GM12878 (cell line): ENCODE measurements around the gene PELI1. TPM values are rescaled to one million over a fixed set of nuclear protein-coding genes. Genes with fewer than 3 reads are reported as not detected.

Experiments used
- ATAC-seq: fragments of 200-7000 bp; cut with Tn5 transposase; 3 replicates; pipeline ENCODE4 v1.9.1; 2020; ENCODE audit warnings: mild to moderate bottlenecking, moderate library complexity
- BruUV-seq: library from RNA; stranded (reverse); fragments of 400-500 nt; replicated peaks from 2 replicates; lab custom pipeline; 2021; lab: Mats Ljungman, UMichigan
- CTCF ChIA-PET: fragments of 300-600 bp; sonication (Branson Sonifier 250); formaldehyde crosslinking; extraction: SDS; loops from one replicate; lab custom pipeline; 2021; ENCODE audit warnings: inconsistent platforms; lab: Yijun Ruan, JAX
- POLR2A ChIA-PET: fragments of 350-600 bp; formaldehyde crosslinking; extraction: SDS; loops from one replicate; lab custom pipeline; 2021; ENCODE audit warnings: inconsistent platforms; lab: Charles Lee
- RAD21 ChIA-PET: fragments of 300-600 bp; sonication (Branson Sonifier 250); formaldehyde crosslinking; loops from one replicate; lab custom pipeline; 2023; ENCODE audit warnings: antibody characterized with exemption; ENCODE audit not compliant: unreplicated experiment; lab: Charles Lee
- SMC1A ChIA-PET: fragments of 300-600 bp; sonication (Branson Sonifier 250); formaldehyde crosslinking; loops from one replicate; lab custom pipeline; 2023; ENCODE audit not compliant: unreplicated experiment, uncharacterized antibody; lab: Charles Lee
- DNase-seq: peaks from one replicate; pipeline ENCODE4 v3.0.0-alpha.2; 2011; ENCODE audit warnings: low read depth, low spot score
- FAIRE-seq: peaks from 3 replicates; lab custom pipeline; 2011; peaks lifted over from hg19 to GRCh38; lab: Jason Lieb, UNC
- H2AFZ ChIP-seq: 2 replicates; pipeline ENCODE4 v1.6.0; 2011; ENCODE audit warnings: low read depth, low read length, control low read depth; ENCODE audit not compliant: control insufficient read depth
- H3K27ac ChIP-seq: 2 replicates; pipeline ENCODE4 v1.5.1; 2011; ENCODE audit warnings: control low read depth; ENCODE audit not compliant: control insufficient read depth, insufficient read depth
- H3K27me3 ChIP-seq, 2 experiments: replicated peaks in 1 of 2; 2 replicates each; pipeline versions ENCODE4 v1.6.0 to v1.6.1; 2011; ENCODE audit warnings: low read length in 1 of 2; ENCODE audit not compliant: control insufficient read depth in 2 of 2, insufficient read depth in 2 of 2
- H3K36me3 ChIP-seq, 2 experiments: 2 replicates each; pipeline ENCODE4 v1.5.1; 2011; ENCODE audit warnings: low read length in 1 of 2; ENCODE audit not compliant: control insufficient read depth in 2 of 2, insufficient read depth in 2 of 2
- H3K4me1 ChIP-seq: 2 replicates; pipeline ENCODE4 v1.6.1; 2011; ENCODE audit warnings: mild to moderate bottlenecking, low read length, moderate library complexity, mixed read lengths; ENCODE audit not compliant: control insufficient read depth, insufficient read depth
- H3K4me2 ChIP-seq: 2 replicates; pipeline ENCODE4 v1.6.0; 2011; ENCODE audit warnings: control low read depth; ENCODE audit not compliant: control insufficient read depth, insufficient read depth
- H3K4me3 ChIP-seq: fragments of 200-600 bp; sonication (generic); 2 replicates; pipeline ENCODE4 v1.5.1; 2016
- H3K79me2 ChIP-seq: 2 replicates; pipeline ENCODE4 v1.6.0; 2011; ENCODE audit warnings: low read length; ENCODE audit not compliant: control insufficient read depth, insufficient read depth
- H3K9ac ChIP-seq: 2 replicates; pipeline ENCODE4 v1.8.0; 2011; ENCODE audit warnings: low read length, control low read depth, mixed read lengths; ENCODE audit not compliant: control insufficient read depth, insufficient read depth
- H3K9me3 ChIP-seq: replicated peaks from 3 replicates; pipeline ENCODE4 v1.5.1; 2011; ENCODE audit warnings: mild to moderate bottlenecking, low read length; ENCODE audit not compliant: control insufficient read depth, insufficient read depth
- H4K20me1 ChIP-seq: 2 replicates; pipeline ENCODE4 v1.6.0; 2011; ENCODE audit not compliant: control insufficient read depth, insufficient read depth
- CBFB ChIP-seq: IDR thresholded peaks from 2 replicates; pipeline ENCODE4 v1.6.1; 2016; ENCODE audit warnings: antibody characterized with exemption, low read depth
- ETV6 ChIP-seq, 2 experiments: fragments of 450-650 bp in 1 of 2; IDR thresholded peaks in 1 of 2; conservative IDR thresholded peaks in 1 of 2; 2 replicates each; pipeline ENCODE4 v1.6.1; 2014; ENCODE audit warnings: antibody characterized with exemption in 1 of 2, borderline replicate concordance in 1 of 2, low read depth in 1 of 2, mild to moderate bottlenecking in 1 of 2, moderate library complexity in 1 of 2
- JUND ChIP-seq: IDR thresholded peaks from 2 replicates; pipeline ENCODE4 v1.6.1; 2012; ENCODE audit warnings: low read depth, mild to moderate bottlenecking, low read length, improper control_type of control experiment, moderate library complexity
- NFXL1 ChIP-seq: fragments of 450-650 bp; IDR thresholded peaks from 2 replicates; pipeline ENCODE4 v1.6.1; 2017; ENCODE audit warnings: antibody characterized with exemption, mild to moderate bottlenecking, borderline replicate concordance
- NFYB ChIP-seq: IDR thresholded peaks from 2 replicates; pipeline ENCODE4 v1.6.1; 2011; ENCODE audit warnings: low read depth, mild to moderate bottlenecking, low read length, improper control_type of control experiment, moderate library complexity; ENCODE audit not compliant: insufficient read depth
- POLR2AphosphoS5 ChIP-seq: IDR thresholded peaks from 2 replicates; pipeline ENCODE4 v1.6.1; 2011; ENCODE audit warnings: mild to moderate bottlenecking, low read length, inconsistent platforms
- RAD21 ChIP-seq: IDR thresholded peaks from 2 replicates; pipeline ENCODE4 v1.6.1; 2011; ENCODE audit warnings: mild to moderate bottlenecking, low read depth, low read length, moderate library complexity; ENCODE audit not compliant: insufficient read depth
- RAD51 ChIP-seq: fragments of 450-650 bp; IDR thresholded peaks from 2 replicates; pipeline ENCODE4 v1.6.1; 2016; ENCODE audit warnings: moderate library complexity, mild to moderate bottlenecking, inconsistent platforms
- SIN3A ChIP-seq: IDR thresholded peaks from 2 replicates; pipeline ENCODE4 v1.6.1; 2012; ENCODE audit warnings: low read depth, low read length, improper control_type of control experiment
- SMAD1 ChIP-seq: fragments of 450-650 bp; IDR thresholded peaks from 2 replicates; pipeline ENCODE4 v1.6.1; 2018; ENCODE audit warnings: mild to moderate bottlenecking, low read depth; ENCODE audit not compliant: partially characterized antibody
- SREBF1 ChIP-seq: IDR thresholded peaks from 2 replicates; pipeline ENCODE4 v1.6.1; 2012; ENCODE audit warnings: mild to moderate bottlenecking, low read length
- TBL1XR1 ChIP-seq: IDR thresholded peaks from 2 replicates; pipeline ENCODE4 v1.6.1; 2012; ENCODE audit warnings: low read depth, low read length, improper control_type of control experiment
- WRNIP1 ChIP-seq: IDR thresholded peaks from 2 replicates; pipeline ENCODE4 v1.6.1; 2011; ENCODE audit warnings: low read depth, low read length, improper control_type of control experiment, borderline replicate concordance
- YY1 ChIP-seq: IDR thresholded peaks from 2 replicates; pipeline ENCODE4 v1.6.1; 2011; ENCODE audit warnings: low read depth, mild to moderate bottlenecking, low read length
- WGBS: methylation state at CpG from one replicate; pipeline ENCODE4 v1.1.6; 2016; ENCODE audit warnings: low lambda C conversion rate; ENCODE audit not compliant: insufficient replicate concordance, insufficient coverage; ENCODE audit errors: missing lambda C conversion rate; 5-methylcytosine and 5-hydroxymethylcytosine counted together
- in situ Hi-C: fragments of 300-500 bp; cut with MboI; formaldehyde crosslinking; loops from 9 replicates; pipeline ENCODE4 v1.14.3; 2018; ENCODE audit warnings: mixed read lengths
- intact Hi-C: fragments of 100-400 bp; cut with micrococcal nuclease; formaldehyde crosslinking; loops from one replicate; pipeline ENCODE4 v1.14.2; 2022; ENCODE audit not compliant: unreplicated experiment
- polyA plus RNA-seq, 11 experiments: library from polyadenylated mRNA; depleted of rRNA in 4 of 11; unstranded in 6 of 11; stranded (reverse) in 5 of 11; fragments of >200 nt; fragmentation: Nextera tagmentation in 4 of 11; fragmentation: Illumina TruSeq in 1 of 11; extraction: Ambion mirVana in 4 of 11; extraction: Trizol in 1 of 11; gene quantifications; 1 replicate in 1 of 11; 2 replicates in 10 of 11; pipeline versions ENCODE4 v1.2.1 to v1.2.3, GENCODE V29; 2011 to 2016; ENCODE audit warnings: inconsistent platforms in 2 of 11, missing spikeins in 2 of 11, low read depth in 1 of 11
- total RNA-seq, 4 experiments: library from RNA; depleted of rRNA in 3 of 4; stranded (reverse); fragments of >200 nt in 3 of 4; fragmentation: Illumina TruSeq in 1 of 4; extraction: Trizol in 1 of 4; gene quantifications; 2 replicates each; pipeline versions ENCODE4 v1.2.1 to v1.2.3, GENCODE V29; 2013 to 2021
- TF ChIP-seq, protein P1 (sequence below): fragments of 450-650 bp; IDR thresholded peaks from 2 replicates; pipeline ENCODE4 v1.6.1; 2016; ENCODE audit warnings: mild to moderate bottlenecking
- TF ChIP-seq, protein P2 (sequence below): fragments of 450-650 bp; IDR thresholded peaks from 2 replicates; pipeline ENCODE4 v1.6.1; 2017; ENCODE audit warnings: mild to moderate bottlenecking
- TF ChIP-seq, protein P3 (sequence below): IDR thresholded peaks from 2 replicates; pipeline ENCODE4 v1.6.1; 2011; ENCODE audit warnings: low read depth, low read length, improper control_type of control experiment, borderline replicate concordance
- TF ChIP-seq, protein P4 (sequence below): fragments of 450-650 bp; IDR thresholded peaks from 2 replicates; pipeline ENCODE4 v1.6.1; 2017; ENCODE audit warnings: mild to moderate bottlenecking, low read depth, inconsistent platforms; ENCODE audit not compliant: poor library complexity, severe bottlenecking

Gene PELI1
- total and polyA plus RNA-seq, 10 of the 15 experiments (the other 5 are each of a cell fraction or from before 2014, with no cell fraction given): 12.1 to 92.0 (median 39.8) TPM

DNA sequence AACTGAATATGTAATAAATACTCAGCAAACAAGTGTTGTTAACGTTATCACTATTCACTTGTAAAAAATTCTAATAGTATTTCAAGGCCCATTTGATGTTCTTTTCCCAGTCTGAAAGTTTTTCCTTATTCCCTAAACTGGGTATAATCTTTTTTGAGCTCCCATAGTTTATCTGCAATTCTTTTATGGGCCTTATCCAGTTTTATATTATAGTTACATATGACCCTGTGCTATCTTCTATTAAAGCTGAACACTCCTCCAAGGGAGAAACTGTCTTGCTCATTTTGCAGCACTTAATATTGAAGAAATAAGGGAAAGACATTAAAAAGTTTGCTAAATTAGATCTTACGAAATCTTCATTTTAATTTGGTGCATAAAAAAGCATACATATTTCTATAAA lies 13.9 kb downstream of the PELI1 start:
- ChIA-PET SMC1A (interaction anchor here (1.0 to 23.5 kb wide), 10 partner anchors 8 to 198 kb away, joined by 3 to 495 read pairs (median 8); no protein-coding TSS in a partner anchor), CTCF (interaction anchor here (0.6 to 4.3 kb wide), 11 partner anchors 10 to 1114 kb away, joined by 3 to 19 read pairs (median 4); no protein-coding TSS in a partner anchor), POLR2A (interaction anchor here (1.0 to 2.4 kb wide), 5 partner anchors 12 to 196 kb away, joined by 3 to 11 read pairs (median 8); no protein-coding TSS in a partner anchor), RAD21 (interaction anchor here (0.9 to 7.4 kb wide), 13 partner anchors 11 to 197 kb away, joined by 3 to 53 read pairs (median 5); no protein-coding TSS in a partner anchor)
- peak overlapping the region; percentile 1 for H3K4me2 ChIP-seq
- no peak overlapping the region for H3K9ac ChIP-seq
- no peaks in the 10 kb centered on the region for H3K27me3 ChIP-seq
- FAIRE-seq: no peak
- no peaks in the 10 kb centered on the region for H3K9me3 ChIP-seq
- WGBS: 76% methylated on average over 2 of the region's 2 CpGs
- peaks cover 42% of the 10 kb centered on the region for H3K4me1 ChIP-seq
- in situ Hi-C loops (no loop called here), intact Hi-C loops (no loop called here)
- peaks cover 2% of the 10 kb centered on the region; the same call in 1 of the 2 replicates for H4K20me1 ChIP-seq
- no peak for ATAC-seq
- no peak for DNase-seq
- BruUV-seq: TSS peak; percentile 2
- H3K27ac ChIP-seq: no peak overlapping the region
- H3K36me3 ChIP-seq: peaks cover 0 to 19% of the 10 kb centered on the region in 2 experiments; a peak in 2 of 4 replicates
- H3K4me3 ChIP-seq: peak overlapping the region; percentile 16; the same call in 1 of the 2 replicates
- H3K79me2 ChIP-seq: peaks cover 100% of the 10 kb centered on the region
- no peak overlapping the region for H2AFZ ChIP-seq
- TF ChIP-seq RAD21 (no peak), CBFB (no peak), YY1 (no peak), SMAD1 (no peak), ETV6 (conservative IDR thresholded peaks at IDR 0.05 in 1 of 2, IDR thresholded peaks at IDR 0.05 in 1 of 2; ENCODE audit: borderline replicate concordance in 1 of 2, low read depth in 1 of 2) (no peak), RAD51 (no peak), NFXL1 (no peak), SIN3A (no peak), POLR2AphosphoS5 (no peak), JUND (no peak), TBL1XR1 (no peak), WRNIP1 (no peak), NFYB (no peak), SREBF1 (no peak)
- TF ChIP-seq, protein P1, sequence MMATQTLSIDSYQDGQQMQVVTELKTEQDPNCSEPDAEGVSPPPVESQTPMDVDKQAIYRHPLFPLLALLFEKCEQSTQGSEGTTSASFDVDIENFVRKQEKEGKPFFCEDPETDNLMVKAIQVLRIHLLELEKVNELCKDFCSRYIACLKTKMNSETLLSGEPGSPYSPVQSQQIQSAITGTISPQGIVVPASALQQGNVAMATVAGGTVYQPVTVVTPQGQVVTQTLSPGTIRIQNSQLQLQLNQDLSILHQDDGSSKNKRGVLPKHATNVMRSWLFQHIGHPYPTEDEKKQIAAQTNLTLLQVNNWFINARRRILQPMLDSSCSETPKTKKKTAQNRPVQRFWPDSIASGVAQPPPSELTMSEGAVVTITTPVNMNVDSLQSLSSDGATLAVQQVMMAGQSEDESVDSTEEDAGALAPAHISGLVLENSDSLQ: no peak
- TF ChIP-seq, protein P2, sequence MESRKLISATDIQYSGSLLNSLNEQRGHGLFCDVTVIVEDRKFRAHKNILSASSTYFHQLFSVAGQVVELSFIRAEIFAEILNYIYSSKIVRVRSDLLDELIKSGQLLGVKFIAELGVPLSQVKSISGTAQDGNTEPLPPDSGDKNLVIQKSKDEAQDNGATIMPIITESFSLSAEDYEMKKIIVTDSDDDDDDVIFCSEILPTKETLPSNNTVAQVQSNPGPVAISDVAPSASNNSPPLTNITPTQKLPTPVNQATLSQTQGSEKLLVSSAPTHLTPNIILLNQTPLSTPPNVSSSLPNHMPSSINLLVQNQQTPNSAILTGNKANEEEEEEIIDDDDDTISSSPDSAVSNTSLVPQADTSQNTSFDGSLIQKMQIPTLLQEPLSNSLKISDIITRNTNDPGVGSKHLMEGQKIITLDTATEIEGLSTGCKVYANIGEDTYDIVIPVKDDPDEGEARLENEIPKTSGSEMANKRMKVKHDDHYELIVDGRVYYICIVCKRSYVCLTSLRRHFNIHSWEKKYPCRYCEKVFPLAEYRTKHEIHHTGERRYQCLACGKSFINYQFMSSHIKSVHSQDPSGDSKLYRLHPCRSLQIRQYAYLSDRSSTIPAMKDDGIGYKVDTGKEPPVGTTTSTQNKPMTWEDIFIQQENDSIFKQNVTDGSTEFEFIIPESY: no peak
- TF ChIP-seq, protein P3, sequence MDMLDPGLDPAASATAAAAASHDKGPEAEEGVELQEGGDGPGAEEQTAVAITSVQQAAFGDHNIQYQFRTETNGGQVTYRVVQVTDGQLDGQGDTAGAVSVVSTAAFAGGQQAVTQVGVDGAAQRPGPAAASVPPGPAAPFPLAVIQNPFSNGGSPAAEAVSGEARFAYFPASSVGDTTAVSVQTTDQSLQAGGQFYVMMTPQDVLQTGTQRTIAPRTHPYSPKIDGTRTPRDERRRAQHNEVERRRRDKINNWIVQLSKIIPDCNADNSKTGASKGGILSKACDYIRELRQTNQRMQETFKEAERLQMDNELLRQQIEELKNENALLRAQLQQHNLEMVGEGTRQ: no peak
- TF ChIP-seq, protein P4, sequence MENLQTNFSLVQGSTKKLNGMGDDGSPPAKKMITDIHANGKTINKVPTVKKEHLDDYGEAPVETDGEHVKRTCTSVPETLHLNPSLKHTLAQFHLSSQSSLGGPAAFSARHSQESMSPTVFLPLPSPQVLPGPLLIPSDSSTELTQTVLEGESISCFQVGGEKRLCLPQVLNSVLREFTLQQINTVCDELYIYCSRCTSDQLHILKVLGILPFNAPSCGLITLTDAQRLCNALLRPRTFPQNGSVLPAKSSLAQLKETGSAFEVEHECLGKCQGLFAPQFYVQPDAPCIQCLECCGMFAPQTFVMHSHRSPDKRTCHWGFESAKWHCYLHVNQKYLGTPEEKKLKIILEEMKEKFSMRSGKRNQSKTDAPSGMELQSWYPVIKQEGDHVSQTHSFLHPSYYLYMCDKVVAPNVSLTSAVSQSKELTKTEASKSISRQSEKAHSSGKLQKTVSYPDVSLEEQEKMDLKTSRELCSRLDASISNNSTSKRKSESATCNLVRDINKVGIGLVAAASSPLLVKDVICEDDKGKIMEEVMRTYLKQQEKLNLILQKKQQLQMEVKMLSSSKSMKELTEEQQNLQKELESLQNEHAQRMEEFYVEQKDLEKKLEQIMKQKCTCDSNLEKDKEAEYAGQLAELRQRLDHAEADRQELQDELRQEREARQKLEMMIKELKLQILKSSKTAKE: no peak
